Dermis blood vessel endothelial cell (primary cell): ENCODE data around the gene CIDEA. TPM values are rescaled to one million over a fixed set of nuclear protein-coding genes. Genes with fewer than 3 reads are reported as not detected.
"Not testable (repeated sequence)": the region's sequence is repeated elsewhere in the genome, so short reads cannot be mapped to it uniquely, and the experiment has no call there.

Experiments
- DNase-seq: peaks from one replicate; pipeline ENCODE4 v3.0.0; 2010
- total RNA-seq: library from RNA; depleted of rRNA; stranded (reverse); fragments of >200 nt; gene quantifications from 2 replicates; pipeline ENCODE4 v1.2.3, GENCODE V29; 2014

The CIDEA gene
- total RNA-seq, 1 donor from 2014 or later: 1.2 TPM

DNA sequence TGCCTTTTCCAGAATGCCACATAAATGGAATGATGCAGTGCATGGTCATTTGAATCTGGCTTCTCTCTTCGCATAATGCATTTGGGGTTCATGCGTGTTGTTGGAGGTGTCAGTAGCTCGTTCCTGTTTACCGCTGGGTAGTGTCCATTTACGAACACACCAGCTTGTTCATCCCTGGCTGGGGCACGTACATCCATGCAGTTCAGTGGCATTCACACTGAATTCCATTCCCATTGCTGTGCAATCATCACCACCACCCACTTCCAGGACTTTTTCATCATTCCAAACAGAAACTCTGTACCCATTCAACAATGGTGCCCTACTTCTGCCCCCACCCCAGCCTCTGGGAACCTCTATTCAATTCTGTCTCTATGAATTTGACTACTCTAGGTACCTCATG lies 14.7 kb upstream of the CIDEA start:
- no peak for DNase-seq

DNA sequence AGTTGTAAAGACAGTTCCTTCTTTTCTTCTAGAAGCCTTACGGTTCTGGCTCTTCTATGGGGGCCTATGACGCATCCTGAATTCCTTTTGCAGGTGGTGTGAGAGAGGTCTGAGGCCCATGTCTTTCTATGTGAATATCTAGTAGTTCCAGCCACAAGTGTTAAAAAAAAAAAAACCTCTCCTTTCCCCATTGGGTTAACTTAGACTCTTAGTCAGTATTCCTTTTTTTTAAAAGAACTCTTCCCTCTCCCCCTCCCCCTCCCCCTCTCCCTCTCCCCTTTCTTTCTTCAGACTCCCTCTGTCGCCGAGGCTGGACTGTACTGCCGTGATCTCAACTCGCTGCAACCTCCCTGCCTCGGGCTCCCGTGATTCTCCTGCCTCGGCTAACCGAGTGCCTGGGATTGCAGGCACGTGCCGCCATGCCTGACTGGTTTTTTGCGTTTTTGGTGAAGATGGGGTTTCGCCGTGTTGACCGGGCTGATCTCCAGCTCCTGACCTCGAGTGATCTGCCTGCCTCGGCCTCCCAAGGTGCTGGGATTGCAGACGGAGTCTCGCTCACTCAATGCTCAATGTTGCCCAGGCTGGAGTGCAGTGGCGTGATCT lies 11.4 kb upstream of the CIDEA start:
- DNase-seq: no peak

DNA sequence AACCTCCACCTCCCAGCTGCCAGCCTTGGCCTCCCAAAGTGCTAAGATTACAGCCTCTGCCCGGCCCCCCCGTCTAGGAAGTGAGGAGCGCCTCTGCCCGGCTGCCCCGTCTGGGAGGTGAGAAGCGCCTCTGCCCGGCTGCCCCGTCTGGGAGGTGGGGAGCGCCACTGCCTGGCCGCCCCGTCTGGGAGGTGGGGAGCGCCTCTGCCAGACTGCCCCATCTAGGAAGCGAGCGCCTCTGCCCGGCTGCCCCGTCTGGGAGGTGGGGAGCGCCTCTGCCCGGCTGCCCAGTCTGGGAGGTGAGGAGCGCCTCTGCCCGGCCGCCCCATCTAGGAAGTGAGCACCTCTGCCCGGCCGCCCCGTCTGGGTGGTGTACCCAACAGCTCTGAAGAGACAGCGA lies 10.9 kb upstream of the CIDEA start:
- DNase-seq: not testable (repeated sequence)

DNA sequence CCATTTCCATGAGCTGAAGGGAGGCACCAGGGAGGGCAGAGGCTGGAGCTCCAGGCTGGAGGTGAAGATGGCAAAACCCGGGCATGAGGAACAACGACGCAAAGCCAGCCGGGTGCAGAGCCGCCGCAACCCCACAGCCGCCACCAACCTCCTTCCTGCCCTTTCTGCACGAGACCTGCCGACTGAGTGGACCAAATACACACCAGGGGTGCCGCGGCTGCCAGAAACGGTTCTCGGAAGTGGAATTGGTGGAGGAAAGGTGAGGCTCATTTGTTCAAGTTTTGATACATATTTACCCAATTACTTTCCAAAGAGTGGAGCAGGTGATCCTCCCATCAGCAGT lies 8.4 kb upstream of the CIDEA start:
- DNase-seq: no peak

DNA sequence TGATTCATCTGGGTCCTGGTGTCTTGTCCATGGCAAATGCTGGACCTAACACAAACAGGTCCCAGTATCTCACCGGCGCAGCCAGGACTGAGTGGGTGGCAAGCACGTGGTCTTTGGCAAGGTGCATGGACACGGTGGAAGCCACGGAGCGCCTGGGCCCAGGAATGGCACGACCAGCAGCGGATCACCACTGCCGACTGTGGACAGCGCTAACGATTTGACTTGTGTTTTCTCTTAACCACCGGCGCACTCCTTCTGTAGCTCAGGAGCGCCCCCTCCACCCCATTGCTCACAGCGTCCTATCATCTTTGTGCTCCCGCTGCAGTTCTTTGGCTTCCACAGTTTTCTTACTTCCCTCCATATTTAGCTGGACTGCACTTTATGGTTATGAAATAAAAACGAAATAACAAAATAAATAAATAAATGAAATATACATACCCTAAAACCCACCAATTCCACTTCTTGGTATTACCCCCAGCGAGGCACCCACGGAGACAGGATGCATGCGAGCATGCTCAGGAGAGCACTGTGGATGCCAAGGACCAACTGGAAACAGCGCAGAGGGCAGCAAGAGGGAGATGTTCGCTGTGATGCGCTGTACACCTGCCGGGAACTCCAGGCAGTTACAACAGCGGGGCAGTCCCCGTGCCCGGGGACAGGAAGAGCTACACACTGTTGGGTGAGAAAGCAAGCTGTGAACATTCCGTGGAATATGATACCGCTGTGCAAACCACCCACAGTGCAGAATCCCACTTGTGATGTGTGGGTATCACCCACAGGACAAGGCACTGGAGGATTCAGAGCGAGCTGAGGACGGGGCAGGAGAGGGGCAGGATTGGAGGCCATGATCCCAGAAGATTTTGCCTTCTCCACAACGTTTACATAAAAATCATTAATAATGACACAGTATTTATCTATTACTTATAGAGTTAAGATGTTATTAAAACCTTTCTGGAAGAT lies 7.0 kb upstream of the CIDEA start:
- DNase-seq: peak; percentile 69

DNA sequence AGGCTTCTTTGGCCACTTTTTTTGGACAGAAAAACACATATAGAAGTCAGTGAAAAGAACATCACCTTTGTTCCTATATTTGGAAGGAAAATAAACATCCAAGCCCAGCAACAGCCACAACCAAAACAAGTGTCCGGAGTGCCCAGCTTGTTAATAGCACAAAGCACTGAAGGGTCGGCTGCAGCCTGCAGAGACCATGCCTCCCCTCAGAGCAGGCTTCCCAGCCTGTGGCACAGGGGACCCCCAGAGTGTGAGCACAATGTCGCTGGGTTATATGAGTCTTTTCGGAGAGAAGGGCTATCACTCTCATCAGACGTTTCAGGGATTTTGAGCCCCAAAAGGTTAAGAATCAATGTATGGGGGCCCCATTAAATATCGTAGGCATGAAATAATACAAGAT lies 6.2 kb upstream of the CIDEA start:
- DNase-seq: no peak

DNA sequence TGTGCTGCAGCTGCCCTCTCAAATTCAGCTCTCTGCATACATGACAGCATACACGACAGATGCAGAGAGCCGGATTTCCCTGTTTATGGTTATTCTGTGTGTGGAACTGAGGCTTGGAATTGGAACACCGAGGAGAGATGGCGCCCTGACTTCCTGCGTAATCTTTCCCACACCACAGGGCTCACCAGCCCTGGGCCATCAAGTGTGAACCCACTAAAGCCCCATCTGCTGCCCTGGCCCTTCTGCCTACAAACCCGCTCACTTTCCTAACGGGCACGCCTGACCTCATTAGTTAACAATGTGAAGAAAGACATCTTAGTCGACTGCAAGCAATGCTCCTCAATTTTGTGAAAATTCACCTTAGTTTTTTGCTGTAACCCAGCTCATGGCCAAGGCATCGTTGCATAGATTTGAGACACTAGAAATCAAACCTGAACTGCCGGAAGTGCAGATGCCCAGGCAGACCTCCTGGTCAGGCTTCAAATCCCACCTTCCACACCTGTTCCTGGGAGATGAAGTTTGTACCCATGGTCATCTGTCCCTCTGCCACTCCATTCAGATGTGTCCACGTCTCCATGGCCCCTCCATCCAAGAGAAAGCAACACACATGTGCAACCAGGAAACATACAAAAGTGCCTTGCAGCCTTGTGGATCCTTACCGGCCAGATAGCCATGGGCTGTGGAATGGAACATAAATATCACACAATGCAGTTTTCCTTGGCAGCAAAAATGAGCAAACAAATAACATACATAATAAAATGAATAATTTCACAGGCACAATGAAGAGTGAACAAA lies 5.0 kb upstream of the CIDEA start:
- DNase-seq: no peak

DNA sequence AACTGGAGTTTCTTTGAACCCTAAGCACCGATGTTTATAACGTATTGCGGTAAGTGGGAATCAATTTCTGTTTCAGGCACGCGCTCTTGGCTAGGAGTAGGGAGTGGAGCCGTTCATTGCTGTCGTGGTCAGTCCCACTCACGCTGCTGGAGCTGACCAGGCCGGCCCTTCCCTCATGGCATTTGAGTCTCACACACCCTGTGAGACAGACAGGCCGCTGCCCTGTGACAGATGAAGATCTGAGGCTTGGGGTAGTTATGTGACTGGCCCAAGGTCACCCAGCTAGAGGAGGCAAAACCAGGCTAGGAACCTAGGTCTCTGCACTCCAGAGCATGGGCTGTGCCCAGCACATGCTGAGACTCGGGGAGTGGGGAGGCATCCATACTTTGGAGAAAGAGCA lies 2.9 kb upstream of the CIDEA start:
- no peak for DNase-seq

DNA sequence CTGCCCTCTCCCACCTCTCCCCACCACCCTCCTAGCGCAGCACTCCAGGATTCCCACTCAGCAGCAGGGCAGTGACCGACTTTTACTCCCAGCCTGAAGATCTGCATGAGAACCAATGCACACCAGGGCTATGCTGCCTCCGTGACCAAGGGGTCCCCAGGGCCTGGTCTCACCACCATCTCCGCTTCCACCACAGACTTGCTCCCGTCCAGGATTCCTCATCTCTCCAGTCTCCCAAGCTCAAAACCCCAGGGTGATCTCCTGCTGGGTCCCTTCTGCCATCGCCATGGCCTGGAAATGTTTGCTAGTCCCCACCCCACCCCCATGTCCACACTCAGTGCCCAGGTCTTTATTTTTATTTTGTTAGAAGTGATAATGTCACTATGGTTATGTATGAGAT lies 2.1 kb upstream of the CIDEA start:
- DNase-seq: no peak

DNA sequence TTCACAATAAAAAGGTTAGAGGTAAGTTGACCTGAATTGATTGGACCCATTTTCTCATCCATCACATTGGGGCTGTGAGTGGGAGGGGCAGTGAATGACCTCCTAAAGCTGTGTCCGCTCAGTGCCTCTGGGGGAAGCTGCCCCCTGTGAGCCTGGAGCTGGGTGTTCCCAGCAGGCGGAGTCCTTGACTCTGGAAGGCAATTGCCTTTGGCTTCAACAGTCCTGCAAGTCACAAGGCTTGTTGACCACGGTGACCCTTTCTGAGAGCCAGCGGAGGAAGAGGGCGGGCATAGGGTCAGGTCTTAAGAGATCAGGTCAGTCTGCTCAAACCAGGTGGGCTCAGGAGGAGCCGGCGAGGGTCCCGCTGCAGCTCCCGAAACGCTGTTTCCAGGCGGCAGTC lies 1.1 kb upstream of the CIDEA start:
- no peak for DNase-seq

DNA sequence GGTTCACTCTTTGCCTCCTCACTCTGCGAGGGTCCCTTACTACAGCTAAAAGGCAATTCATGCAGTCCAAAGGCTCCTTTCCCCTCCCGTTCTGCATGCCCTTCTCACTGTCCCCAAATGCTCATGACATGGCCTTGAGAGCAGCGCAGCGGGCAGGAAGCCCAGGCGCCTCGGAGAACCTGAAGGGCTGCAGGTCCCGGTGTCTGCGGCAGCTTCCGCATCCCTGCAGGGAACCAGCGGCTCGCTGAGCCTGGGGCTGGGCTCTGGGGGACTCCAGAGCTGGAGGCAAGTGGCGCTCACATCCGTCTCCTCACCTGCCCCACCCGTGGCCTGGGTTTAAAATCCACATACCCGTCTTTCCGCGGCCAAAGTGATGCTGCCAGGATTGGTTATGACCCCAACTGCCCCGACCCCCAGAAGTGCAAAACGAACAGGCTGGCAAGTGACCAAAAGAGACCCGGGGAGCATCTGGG lies 462 bp upstream of the CIDEA start:
- DNase-seq: no peak

DNA sequence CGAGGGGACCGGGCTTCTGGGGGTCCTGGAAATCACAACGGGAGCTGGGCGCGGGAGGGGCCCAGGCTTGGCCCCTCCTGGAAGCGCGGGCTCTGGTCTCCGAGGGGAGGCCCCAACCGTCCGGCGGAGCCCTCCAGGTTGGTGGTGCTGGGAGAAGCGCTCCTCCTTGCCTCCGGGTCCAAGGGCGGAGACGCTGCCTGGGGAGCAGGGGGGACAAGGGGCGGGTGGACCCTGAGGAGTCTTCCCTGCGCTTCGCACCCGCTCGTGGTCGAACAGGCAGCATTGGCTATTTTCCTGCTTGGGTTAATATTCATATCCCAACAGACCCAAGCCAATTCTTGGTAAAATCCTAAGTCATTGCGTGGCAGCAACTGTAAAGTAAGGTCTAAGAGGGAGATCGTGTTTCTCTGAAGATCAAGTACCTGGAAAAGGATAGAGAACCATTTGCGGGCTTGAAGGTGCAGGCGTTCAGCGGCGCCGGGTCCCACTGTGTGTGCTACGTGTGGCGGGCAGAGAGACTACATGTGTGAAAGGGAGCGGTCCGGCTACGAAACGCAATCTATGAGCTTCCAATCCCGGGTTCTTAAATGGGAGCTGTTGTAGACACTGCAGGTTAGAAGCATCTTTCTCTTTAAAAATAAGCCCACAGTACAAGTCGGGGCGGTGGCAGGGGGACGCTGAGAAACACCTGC lies 805 bp downstream of the CIDEA start:
- no peak for DNase-seq

DNA sequence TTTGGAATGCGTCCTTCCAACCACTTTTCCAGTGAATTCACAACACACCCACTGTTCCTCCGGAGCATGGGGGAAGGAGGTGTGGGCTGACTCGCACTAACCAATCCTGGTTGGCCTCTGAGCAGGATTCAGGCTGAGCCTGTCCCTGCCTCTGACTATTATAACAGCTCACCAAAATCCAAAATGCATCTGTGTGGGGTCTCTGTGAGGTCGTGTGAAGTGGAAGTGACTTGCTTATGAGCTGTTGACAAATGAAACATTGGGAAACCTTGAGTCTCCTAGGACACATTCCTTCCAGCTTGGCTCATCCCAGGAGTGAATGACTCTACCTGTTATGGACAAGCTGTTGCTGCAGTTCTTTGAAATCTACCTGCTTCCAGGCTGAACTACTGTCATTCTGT lies 1.5 kb downstream of the CIDEA start:
- peak; percentile 57 for DNase-seq

DNA sequence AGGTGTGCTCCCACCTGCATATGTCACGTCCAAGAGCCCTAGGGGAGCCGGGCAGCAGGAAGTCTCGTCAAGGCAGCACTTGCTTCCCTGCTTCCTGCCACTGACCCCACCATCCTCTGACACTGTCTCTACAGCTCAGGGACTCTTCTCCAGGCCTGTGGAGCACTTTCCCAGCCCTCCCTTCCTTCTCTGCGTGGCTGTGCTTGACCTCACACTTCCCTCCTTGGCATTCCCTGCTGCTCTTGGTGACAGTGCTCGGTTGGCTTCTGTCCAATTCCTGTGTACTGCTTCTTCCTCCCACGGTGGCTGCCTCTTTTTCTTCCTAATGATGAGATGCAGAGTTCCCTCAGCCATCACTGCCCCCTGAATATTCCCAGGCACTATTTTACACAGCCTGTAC lies 2.8 kb downstream of the CIDEA start:
- DNase-seq: peak; percentile 69

DNA sequence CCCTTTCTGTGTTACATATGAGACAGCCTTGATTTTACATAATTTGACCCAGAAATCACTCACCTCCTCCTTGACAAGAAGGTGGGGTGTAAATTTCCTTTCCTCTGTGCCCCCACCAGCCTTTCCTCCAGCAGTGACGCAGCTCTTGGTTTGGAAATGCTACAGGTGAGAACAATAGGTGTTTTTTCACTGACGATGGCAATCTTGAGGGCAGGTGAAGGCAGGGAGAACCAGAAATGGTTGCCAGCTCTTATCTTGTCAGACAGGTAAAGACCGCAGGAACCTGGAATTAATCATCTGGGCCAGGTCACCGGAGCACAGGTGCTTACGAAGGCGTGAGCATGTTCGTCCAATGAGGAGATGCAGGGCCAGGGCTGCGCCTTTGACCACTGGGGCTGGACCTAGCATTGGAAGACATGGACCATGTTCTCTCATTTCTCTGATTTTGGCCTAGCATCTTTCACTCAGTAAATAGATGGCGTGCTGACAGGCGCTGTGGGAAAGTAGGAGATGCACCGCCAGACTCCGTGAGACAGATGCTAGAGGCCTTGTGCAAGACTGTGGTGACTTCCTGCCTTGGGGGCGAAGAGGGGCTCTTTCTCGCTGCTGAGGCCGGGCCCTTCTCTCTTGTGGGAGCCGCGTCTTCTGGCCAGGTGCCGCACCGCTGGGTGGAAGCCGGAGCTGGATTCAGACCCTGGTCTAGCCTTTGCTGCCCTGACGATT lies 4.0 kb downstream of the CIDEA start:
- no peak for DNase-seq

DNA sequence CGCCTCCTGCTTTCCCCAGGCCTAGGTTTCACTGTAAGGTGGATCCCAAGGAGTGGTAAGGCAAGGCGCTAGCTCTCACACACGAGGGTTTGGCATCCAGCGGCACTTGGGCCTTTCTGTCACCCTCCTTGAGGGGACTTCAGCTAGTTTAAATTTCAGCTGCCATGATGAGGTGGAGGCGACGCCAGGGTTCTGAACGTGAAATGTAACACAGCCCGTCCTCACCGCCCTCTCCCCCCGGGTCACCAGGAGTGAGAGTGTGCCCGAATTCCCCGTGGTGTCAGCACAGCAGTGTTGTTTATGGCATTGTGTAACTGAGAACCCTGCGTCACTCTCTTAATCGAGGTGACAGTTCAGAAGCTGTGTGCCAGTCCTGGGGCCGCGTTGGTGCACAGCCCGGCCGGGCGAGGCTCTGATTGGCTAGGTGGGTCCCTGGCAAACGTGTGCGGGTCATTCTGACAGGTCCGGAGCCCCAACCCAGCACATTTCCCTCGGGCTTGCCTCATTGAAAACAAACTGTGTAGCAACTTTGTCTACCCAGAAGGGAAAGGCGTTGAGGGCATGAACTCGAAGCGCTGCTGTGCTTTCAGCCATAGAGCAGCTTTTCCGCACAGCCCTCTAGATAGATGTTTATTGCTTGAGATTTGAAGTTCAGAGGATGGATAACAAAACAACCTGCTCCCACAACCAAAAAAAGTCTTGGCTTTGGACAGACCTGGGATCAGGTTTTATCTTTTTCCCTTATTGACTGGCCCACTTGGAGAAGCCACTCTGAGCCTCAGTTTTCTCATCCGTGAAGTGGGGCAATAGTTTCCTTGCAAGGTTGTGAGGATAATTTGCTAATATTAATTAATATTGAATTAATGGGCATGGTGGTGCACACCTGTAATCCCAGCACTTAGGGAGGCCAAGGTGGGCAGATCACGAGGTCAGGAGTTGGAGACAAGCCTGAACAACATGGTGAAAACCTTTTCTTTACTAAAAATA lies 4.9 kb downstream of the CIDEA start:
- DNase-seq: no peak

DNA sequence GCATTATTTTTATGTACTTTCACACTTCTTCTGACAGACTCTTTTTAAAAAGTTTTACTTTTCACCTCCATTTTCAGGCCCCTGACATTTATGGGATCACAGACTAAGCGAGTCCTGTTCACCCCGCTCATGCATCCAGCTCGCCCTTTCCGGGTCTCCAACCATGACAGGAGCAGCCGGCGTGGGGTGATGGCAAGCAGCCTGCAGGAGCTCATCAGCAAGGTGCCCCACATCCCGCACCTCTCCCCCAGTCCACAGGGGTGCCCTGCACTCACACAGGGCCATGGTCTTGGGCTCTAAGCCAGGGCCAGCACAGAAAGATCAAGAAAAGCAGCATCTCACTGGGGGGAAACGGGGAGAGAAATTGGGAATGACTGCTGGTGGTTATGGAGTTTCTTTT lies 8.6 kb downstream of the CIDEA start:
- no peak for DNase-seq

DNA sequence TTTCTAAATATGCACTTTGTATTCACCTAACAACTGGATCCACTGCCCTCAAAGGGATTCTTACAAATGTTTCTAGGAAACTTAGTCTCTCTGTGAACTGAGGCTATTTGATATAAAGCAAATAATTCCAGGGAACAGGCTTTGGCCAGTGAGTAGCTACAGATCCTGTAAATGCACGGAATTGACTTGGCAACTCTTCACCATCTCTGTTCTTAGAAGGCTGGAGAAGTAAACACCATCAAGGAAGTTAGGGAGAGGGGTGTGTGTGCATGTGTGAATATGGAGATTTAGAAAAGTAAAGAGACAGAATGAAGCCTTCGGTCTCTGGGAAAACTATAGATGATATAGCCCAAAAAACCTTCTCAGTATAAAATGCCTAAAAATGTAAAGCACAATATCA lies 10.7 kb downstream of the CIDEA start:
- no peak for DNase-seq

DNA sequence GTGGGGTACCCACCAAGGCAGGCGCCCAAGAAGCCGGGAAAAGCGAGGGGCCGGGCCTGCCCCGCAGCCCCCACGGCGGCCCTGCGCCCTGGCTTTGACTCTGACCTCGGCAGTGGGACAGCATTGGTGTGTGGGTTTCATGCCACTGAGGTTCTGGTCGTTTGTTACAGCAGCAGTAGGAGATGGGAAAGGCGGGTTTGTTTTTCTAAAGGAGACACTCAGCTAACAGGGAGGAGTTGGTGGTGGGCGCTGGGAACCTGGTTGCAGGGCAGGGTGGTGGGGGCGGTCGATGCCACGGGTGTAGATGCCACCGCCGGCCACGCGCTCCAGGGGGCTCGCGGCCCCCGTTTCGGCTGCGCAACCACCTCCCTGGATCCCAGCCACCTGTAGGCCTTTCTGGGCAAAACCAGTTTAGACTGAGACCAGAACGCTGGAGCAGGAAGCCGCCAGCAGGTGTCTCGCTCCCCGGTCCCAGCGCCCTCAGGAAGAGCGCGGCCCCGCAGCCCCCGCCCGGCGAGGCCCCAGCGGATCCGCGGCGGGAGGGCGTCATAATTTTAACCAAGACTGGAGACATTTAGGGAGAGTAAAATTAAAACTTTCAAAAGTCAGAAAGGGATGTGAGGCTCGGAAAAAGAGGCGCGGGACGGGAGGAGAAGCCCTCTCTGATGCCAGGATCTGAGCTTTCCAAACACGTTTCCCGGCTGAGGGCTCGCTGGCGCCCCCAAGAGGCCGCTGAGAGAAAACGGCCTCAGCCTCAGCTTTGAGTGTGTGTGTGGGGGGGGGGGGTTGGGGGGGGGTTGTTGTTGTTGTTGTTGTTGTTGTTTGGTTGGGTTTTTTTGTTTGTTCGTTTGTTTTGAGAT lies 17.4 kb downstream of the CIDEA start:
- peak; percentile 91 for DNase-seq

DNA sequence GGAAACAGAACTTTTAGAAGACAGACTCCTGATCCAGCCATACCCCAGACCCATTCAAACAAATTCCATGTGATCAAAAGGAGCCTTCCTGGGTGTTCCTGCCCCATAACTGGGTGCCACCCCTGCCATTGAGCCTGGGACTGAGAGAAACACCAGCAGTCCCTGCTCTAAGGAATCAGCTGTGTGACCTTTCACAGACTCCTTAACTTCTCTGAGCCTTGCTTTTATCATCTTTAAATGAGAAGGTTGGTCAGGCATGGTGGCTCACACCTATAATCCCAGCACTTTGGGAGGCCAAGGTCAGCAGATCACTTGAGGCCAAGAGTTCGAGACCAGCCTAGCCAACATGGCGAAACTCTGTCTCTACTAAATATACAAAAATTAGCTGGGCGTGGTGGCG lies 20.6 kb downstream of the CIDEA start:
- no peak for DNase-seq
